ENCODE measurements around the gene PTPRG. TPM values are rescaled to one million over a fixed set of nuclear protein-coding genes. Genes with fewer than 3 reads are reported as not detected.
A peak's percentile ranks its signal among the peaks of the same experiment; 100 is the strongest.

The PTPRG gene
- total RNA-seq, 6 experiments from 2014 or later = 11.7 to 27.8 (median 14.7) TPM

DNA sequence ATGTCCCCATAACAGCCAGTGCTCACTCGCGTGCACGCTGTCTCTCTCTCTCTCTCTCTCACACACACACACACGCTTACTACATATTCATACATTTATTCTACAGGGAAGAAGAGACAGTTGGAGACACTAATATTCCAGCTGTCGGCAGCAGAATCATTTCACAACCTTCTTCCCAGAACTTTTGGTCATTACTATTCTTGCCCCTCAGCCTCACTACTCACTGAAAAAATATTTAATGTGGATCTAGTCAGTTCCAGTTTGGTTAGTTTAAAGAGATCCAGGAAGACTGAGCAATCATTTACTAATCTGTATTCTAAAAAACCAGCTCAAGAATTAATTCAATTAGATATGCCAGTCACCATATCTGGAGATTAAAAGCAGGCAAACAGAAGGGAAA is 394.9 kb downstream of the PTPRG start:
- peak in 3 of 4 donors; percentile 23 to 87 (median 64) for ATAC-seq
- no peak for DNase-seq

DNA sequence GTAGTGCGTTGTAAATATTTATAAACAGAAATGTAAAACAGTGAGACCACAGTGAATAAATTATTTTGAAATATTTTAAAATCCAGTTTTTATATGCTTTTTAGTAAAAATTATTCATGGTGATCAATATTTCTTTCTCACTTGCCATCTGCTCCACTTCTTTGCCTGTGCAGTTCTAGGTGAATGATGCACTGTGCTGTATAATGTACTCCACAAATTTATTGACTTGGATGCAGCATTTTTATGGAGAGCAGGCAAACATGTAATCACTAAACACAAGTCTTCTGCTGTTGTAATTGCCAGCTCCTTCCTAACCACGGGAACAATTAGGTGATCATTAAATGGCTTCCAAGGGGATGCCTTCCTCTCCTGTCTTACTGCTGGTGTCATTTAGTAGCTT is 395.9 kb downstream of the PTPRG start:
- no peak overlapping the region for H3K27ac ChIP-seq

More for the DNA sequence above, 394.9 kb downstream of the PTPRG start:
- Histone ChIP-seq H3K27ac (no peak overlapping the region), H3K9me3 (no peaks in the 10 kb centered on the region), H3K36me3 (no peaks in the 10 kb centered on the region), H3K27me3 (no peaks in the 10 kb centered on the region), H3K4me1 (peaks cover 0 to 2% (median 0%) of the 10 kb centered on the region in 4 donors), H3K4me3 (no peak overlapping the region)
- no peak for TF ChIP-seq POLR2A (IDR thresholded peaks at IDR 0.05)
- WGBS (ENCODE audit: insufficient coverage, low coverage, low lambda C conversion rate, missing lambda C conversion rate) = 58% methylated on average over 2 of the region's 5 CpGs
- intact Hi-C loops (cut with DNase I) = no loop called here

DNA sequence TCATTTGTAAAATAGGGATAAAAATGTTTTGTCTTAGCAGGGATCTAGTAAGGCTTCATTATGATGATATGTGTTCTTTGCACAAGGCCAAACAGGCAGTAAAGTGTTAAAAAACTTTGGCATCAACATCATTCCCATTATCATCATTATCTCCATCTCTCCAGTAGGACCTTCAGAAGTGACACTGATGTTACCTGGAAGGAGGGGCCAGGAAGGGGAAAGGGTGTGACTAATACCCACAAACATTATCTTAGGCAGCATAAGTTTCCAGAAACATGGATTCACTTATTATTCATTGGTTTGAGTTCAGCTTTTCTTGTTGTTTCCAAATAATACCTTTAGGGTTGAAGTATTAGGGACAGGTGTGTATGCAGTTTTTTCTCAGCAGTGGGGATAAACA is 399.6 kb downstream of the PTPRG start:
- peaks cover 0 to 10% (median 3%) of the 10 kb centered on the region in 4 donors for H3K4me1 ChIP-seq
- H3K4me3 ChIP-seq = no peak overlapping the region
- H3K9me3 ChIP-seq = no peaks in the 10 kb centered on the region
- no peaks in the 10 kb centered on the region for H3K27me3 ChIP-seq
- H3K36me3 ChIP-seq = no peaks in the 10 kb centered on the region
- DNase-seq (no peak), ATAC-seq (no peak)
- H3K27ac ChIP-seq = no peak overlapping the region
- intact Hi-C loops (cut with DNase I) = no loop called here
- no peak for TF ChIP-seq POLR2A (IDR thresholded peaks at IDR 0.05)
- TF ChIP-seq, protein P1, sequence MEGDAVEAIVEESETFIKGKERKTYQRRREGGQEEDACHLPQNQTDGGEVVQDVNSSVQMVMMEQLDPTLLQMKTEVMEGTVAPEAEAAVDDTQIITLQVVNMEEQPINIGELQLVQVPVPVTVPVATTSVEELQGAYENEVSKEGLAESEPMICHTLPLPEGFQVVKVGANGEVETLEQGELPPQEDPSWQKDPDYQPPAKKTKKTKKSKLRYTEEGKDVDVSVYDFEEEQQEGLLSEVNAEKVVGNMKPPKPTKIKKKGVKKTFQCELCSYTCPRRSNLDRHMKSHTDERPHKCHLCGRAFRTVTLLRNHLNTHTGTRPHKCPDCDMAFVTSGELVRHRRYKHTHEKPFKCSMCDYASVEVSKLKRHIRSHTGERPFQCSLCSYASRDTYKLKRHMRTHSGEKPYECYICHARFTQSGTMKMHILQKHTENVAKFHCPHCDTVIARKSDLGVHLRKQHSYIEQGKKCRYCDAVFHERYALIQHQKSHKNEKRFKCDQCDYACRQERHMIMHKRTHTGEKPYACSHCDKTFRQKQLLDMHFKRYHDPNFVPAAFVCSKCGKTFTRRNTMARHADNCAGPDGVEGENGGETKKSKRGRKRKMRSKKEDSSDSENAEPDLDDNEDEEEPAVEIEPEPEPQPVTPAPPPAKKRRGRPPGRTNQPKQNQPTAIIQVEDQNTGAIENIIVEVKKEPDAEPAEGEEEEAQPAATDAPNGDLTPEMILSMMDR (IDR thresholded peaks at IDR 0.05) = no peak

More for the DNA sequence above, 395.9 kb downstream of the PTPRG start:
- Histone ChIP-seq H3K9me3 (no peaks in the 10 kb centered on the region), H3K4me3 (no peak overlapping the region), H3K36me3 (no peaks in the 10 kb centered on the region), H3K4me1 (peaks cover 0 to 2% (median 0%) of the 10 kb centered on the region in 4 donors), H3K27me3 (no peaks in the 10 kb centered on the region)
- DNase-seq (no peak), ATAC-seq (no peak)
- 91% methylated on average over 2 of the region's 2 CpGs for WGBS (ENCODE audit: insufficient coverage, low coverage, low lambda C conversion rate, missing lambda C conversion rate)
- TF ChIP-seq, protein P1 (IDR thresholded peaks at IDR 0.05) = no peak
- no peak for TF ChIP-seq POLR2A (IDR thresholded peaks at IDR 0.05)
- intact Hi-C loops (cut with DNase I) = no loop called here

DNA sequence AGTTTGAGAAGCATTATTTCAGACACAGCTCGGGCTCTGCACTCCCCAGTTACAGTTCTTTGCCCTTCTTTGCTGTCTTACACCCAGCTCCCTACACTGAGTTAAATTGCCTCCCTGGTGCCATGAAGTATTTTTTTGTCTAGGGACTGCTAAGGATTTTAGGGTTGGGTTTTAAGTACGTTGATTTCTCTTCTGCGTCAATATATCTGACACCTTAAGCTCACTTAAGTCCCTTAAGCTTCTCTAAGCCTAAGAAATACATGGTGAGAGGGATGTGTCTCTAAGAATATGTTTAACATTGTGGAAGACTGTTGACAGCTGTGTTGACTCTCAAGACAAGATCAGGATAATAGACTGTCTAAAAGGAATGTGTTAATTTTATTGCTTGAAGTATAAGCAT is 400.5 kb downstream of the PTPRG start:
- TF ChIP-seq POLR2A (IDR thresholded peaks at IDR 0.05) = no peak
- TF ChIP-seq, protein P1 (IDR thresholded peaks at IDR 0.05) = no peak
- Histone ChIP-seq H3K36me3 (no peaks in the 10 kb centered on the region), H3K27me3 (no peaks in the 10 kb centered on the region), H3K4me3 (no peak overlapping the region), H3K27ac (no peak overlapping the region), H3K9me3 (no peaks in the 10 kb centered on the region), H3K4me1 (peaks cover 0 to 10% (median 3%) of the 10 kb centered on the region in 4 donors)
- DNase-seq (no peak), ATAC-seq (no peak)
- intact Hi-C loops (cut with DNase I) = no loop called here
- WGBS (ENCODE audit: insufficient coverage, low coverage, low lambda C conversion rate, missing lambda C conversion rate) = 90% methylated on average over 3 of the region's 3 CpGs

DNA sequence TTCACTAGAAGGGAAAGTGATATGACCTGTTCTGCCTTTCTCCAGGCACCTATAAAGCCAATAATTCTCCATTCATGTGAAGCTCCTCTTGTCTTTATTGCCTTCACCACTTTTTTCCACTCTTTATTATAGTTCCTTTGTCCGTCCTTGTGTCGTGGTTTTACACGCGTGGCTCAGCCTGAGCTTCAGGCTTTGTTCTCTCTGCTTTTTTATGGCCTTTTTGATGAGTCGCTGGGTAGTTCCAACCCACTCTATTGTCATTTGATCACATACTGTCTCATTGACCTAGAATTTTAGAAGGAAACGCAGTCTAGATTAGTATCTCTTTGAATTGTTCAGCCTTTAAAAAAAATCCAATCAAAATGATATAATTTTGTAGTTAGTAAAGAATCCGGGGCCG is 403.2 kb downstream of the PTPRG start:
- intact Hi-C loops (cut with DNase I) = no loop called here
- peaks cover 0 to 10% (median 3%) of the 10 kb centered on the region in 4 donors for H3K4me1 ChIP-seq
- no peak for DNase-seq
- TF ChIP-seq POLR2A (IDR thresholded peaks at IDR 0.05) = no peak
- TF ChIP-seq, protein P1 (IDR thresholded peaks at IDR 0.05) = no peak
- no peak for ATAC-seq
- H3K27me3 ChIP-seq = no peaks in the 10 kb centered on the region
- no peak overlapping the region for H3K27ac ChIP-seq
- no peak overlapping the region for H3K4me3 ChIP-seq
- WGBS (ENCODE audit: insufficient coverage, low coverage, low lambda C conversion rate, missing lambda C conversion rate) = 93% methylated on average over 8 of the region's 8 CpGs
- H3K36me3 ChIP-seq = no peaks in the 10 kb centered on the region
- H3K9me3 ChIP-seq = no peaks in the 10 kb centered on the region

Measured in right lobe of liver (tissue), 6 donors.